ENCODE data around the gene MTA1.

DNA sequence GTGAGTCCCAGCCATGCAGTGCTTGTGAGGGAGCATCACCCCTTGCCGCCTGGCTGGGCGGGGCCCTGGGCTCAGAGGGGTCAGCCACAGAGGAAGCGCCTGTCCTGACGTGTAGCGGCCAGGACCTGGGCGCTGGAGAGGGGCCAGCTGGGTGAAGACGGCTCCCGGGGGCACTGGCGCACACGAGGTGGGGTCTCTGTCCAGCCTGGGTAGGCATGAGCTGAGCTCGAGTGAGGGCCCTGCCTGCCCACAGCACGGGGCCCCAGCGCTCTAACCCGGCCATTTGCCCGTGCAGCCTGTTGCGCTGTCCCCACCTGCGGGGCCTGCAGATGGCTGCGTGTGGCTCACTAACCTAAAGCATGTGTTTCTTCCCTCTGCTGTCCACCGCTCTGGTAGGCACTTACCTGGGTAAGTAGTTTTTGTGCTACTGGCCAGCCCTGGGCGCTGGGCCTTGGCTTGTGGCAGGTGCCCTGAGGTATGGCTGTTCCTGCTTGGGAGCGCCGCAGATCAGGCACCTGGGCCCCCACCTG, 48.4 kb downstream of the MTA1 start:
- no peak for TF ChIP-seq EP300 (IDR thresholded peaks at IDR 0.05)
- TF ChIP-seq, protein P1, sequence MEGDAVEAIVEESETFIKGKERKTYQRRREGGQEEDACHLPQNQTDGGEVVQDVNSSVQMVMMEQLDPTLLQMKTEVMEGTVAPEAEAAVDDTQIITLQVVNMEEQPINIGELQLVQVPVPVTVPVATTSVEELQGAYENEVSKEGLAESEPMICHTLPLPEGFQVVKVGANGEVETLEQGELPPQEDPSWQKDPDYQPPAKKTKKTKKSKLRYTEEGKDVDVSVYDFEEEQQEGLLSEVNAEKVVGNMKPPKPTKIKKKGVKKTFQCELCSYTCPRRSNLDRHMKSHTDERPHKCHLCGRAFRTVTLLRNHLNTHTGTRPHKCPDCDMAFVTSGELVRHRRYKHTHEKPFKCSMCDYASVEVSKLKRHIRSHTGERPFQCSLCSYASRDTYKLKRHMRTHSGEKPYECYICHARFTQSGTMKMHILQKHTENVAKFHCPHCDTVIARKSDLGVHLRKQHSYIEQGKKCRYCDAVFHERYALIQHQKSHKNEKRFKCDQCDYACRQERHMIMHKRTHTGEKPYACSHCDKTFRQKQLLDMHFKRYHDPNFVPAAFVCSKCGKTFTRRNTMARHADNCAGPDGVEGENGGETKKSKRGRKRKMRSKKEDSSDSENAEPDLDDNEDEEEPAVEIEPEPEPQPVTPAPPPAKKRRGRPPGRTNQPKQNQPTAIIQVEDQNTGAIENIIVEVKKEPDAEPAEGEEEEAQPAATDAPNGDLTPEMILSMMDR (IDR thresholded peaks at IDR 0.05): no peak
- TF ChIP-seq POLR2A (IDR thresholded peaks at IDR 0.05): no peak
- no peak for TF ChIP-seq POLR2AphosphoS5 (IDR thresholded peaks at IDR 0.05)

Measured in stomach (tissue), 4 donors.